ENCODE data around the gene CAMLG.
A peak's percentile ranks its signal among the peaks of the same experiment; 100 is the strongest.
"Not testable (repeated sequence)": the region's sequence is repeated elsewhere in the genome, so short reads cannot be mapped to it uniquely, and the experiment has no call there.

CAMLG gene

DNA sequence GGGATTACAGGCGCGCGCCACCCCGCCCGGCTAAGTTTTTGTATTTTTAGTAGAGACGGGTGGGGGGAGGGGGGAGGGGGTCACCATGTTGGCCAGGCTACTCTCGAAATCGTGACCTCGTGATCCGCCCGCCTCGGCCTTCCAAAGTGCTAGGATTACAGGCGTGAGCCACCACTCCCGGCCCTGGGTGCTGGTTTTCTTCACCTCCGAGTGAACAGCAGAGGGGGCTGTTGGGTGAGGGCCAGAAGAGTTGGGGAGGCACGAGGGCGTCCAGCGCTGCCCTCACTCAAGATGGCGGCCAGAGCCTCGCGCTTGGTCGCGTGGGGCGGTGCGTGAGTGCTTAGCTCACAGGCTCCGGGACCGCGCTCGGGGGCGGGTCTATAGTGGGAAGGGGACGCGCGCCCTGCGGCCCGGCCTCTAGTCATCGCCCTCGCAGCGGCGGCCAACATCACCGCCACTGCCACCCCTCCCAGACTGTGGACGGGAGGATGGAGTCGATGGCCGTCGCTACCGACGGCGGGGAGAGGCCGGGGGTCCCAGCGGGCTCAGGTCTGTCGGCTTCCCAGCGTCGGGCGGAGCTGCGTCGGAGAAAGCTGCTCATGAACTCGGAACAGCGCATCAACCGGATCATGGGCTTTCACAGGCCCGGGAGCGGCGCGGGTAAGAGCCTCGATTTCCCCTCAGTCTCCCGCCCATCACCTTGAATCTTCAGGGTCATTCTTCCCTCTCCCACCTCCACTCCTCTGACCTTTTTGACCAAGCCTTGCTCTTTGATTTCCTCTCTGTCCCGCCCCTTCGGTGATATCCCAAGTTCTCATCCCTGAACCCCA, at the start of gene CAMLG:
Gene CAMLG (plus strand): TSS at position 416 of the 830 bp plus-strand sequence. CDS start 73 bp downstream, at position 489.
- Histone ChIP-seq H3F3A (ENCODE audit: insufficient read depth) (peaks cover 14% of the 10 kb centered on the region), H3K9me2 (replicated peaks; ENCODE audit: insufficient read depth, low read length) (no peaks in the 10 kb centered on the region), H3K9ac (ENCODE audit: low read length) (peak within 1 kb of the TSS; percentile 73), H3K79me2 (ENCODE audit: insufficient read depth, low read length) (peaks cover 48% of the 10 kb centered on the region), H2AFZ (ENCODE audit: low read depth, low read length, severe bottlenecking) (peak within 1 kb of the TSS; percentile 98), H3K4me3 (ENCODE audit: insufficient read depth, low read length, poor library complexity, severe bottlenecking) (peak within 1 kb of the TSS; percentile 73), H4K20me1 (ENCODE audit: low read depth, low read length) (0 out of 2 replicates have a peak, but pooled peaks cover 7% of the 10 kb centered on the region), H3K36me3 (ENCODE audit: low read length) (0 out of 2 replicates have a peak, but pooled peaks cover 6% of the 10 kb centered on the region), H3K27me3 (ENCODE audit: low read length) (no peaks in the 10 kb centered on the region), H3K4me2 (ENCODE audit: low read depth, low read length, poor library complexity, severe bottlenecking) (peak within 1 kb of the TSS; percentile 66), H3K27ac (ENCODE audit: low read depth, low read length) (peak within 1 kb of the TSS; percentile 39), H3K9me3 (ENCODE audit: insufficient read depth, low read length) (no peaks in the 10 kb centered on the region)
- TF ChIP-seq EZH2phosphoT487 (conservative IDR thresholded peaks at IDR 0.05; ENCODE audit: low read length): no peak
- TF ChIP-seq, protein P1, sequence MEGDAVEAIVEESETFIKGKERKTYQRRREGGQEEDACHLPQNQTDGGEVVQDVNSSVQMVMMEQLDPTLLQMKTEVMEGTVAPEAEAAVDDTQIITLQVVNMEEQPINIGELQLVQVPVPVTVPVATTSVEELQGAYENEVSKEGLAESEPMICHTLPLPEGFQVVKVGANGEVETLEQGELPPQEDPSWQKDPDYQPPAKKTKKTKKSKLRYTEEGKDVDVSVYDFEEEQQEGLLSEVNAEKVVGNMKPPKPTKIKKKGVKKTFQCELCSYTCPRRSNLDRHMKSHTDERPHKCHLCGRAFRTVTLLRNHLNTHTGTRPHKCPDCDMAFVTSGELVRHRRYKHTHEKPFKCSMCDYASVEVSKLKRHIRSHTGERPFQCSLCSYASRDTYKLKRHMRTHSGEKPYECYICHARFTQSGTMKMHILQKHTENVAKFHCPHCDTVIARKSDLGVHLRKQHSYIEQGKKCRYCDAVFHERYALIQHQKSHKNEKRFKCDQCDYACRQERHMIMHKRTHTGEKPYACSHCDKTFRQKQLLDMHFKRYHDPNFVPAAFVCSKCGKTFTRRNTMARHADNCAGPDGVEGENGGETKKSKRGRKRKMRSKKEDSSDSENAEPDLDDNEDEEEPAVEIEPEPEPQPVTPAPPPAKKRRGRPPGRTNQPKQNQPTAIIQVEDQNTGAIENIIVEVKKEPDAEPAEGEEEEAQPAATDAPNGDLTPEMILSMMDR (IDR thresholded peaks at IDR 0.05; ENCODE audit: insufficient read depth, low read length, poor library complexity, severe bottlenecking): peak; percentile 86

DNA sequence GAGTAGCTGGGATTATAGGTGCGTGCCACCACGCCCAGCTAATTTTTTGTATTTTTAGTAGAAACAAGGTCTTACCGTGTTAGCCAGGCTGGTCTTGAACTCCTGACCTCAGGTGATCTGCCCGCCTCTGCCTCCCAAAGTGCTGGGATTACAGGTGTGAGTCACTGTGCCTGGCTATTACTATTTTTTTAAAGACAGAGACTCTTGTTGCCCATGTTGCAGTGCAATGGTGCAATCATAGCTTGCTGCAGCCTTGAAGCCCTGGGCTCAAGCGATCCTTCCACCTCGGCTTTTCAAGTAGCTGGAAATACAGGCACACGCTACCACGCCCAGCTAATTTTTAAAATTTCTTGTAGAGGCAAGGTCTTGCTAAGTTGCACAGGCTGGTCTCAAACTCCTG, 48.2 kb upstream of the CAMLG start:
- H3K9me3 ChIP-seq (ENCODE audit: insufficient read depth, low read length); H3K4me3 ChIP-seq (ENCODE audit: insufficient read depth, low read length, poor library complexity, severe bottlenecking); H3K79me2 ChIP-seq (ENCODE audit: insufficient read depth, low read length); H2AFZ ChIP-seq (ENCODE audit: low read depth, low read length, severe bottlenecking); H3K9me2 ChIP-seq (replicated peaks; ENCODE audit: insufficient read depth, low read length); H3K27ac ChIP-seq (ENCODE audit: low read depth, low read length); H3K9ac ChIP-seq (ENCODE audit: low read length); H3F3A ChIP-seq (ENCODE audit: insufficient read depth); H3K4me2 ChIP-seq (ENCODE audit: low read depth, low read length, poor library complexity, severe bottlenecking); H4K20me1 ChIP-seq (ENCODE audit: low read depth, low read length); H3K27me3 ChIP-seq (ENCODE audit: low read length): not testable (repeated sequence)
- peaks cover 28% of the 10 kb centered on the region; the same call in 1 of the 2 replicates for H3K36me3 ChIP-seq (ENCODE audit: low read length)

DNA sequence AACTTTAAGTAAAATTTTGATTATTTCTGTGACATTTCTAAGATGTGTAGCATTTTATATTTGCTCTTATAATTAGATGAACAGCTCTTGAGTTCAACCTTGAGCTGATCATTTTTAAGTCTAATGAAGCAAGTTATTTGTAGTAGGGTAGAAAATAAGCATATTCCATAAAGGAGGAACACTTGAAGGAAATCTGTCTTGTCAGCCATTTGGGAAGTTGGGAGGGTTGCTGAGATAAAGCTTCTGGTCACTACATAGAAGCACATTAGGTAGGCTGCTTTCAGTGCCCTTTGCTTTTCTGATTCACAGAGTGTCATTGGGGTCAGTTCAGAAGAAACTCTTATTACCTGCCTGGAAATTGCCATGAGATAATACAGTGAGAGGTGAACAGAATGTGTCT, 45.6 kb upstream of the CAMLG start:
- TF ChIP-seq, protein P1 (IDR thresholded peaks at IDR 0.05; ENCODE audit: insufficient read depth, low read length, poor library complexity, severe bottlenecking): no peak
- TF ChIP-seq EZH2phosphoT487 (conservative IDR thresholded peaks at IDR 0.05; ENCODE audit: low read length): no peak
- H4K20me1 ChIP-seq (ENCODE audit: low read depth, low read length): no peaks in the 10 kb centered on the region
- no peak overlapping the region for H3K4me2 ChIP-seq (ENCODE audit: low read depth, low read length, poor library complexity, severe bottlenecking)
- no peaks in the 10 kb centered on the region for H3K27me3 ChIP-seq (ENCODE audit: low read length)
- H3K4me3 ChIP-seq (ENCODE audit: insufficient read depth, low read length, poor library complexity, severe bottlenecking): no peak overlapping the region
- H3F3A ChIP-seq (ENCODE audit: insufficient read depth): peaks cover 3% of the 10 kb centered on the region; the same call in 1 of the 2 replicates
- peaks cover 18% of the 10 kb centered on the region; the same call in 1 of the 2 replicates for H3K36me3 ChIP-seq (ENCODE audit: low read length)
- H3K9me3 ChIP-seq (ENCODE audit: insufficient read depth, low read length): no peaks in the 10 kb centered on the region
- no peak overlapping the region for H3K27ac ChIP-seq (ENCODE audit: low read depth, low read length)
- H3K79me2 ChIP-seq (ENCODE audit: insufficient read depth, low read length): no peaks in the 10 kb centered on the region
- no peaks in the 10 kb centered on the region for H3K9me2 ChIP-seq (replicated peaks; ENCODE audit: insufficient read depth, low read length)
- H2AFZ ChIP-seq (ENCODE audit: low read depth, low read length, severe bottlenecking): no peak overlapping the region
- no peak overlapping the region for H3K9ac ChIP-seq (ENCODE audit: low read length)

DNA sequence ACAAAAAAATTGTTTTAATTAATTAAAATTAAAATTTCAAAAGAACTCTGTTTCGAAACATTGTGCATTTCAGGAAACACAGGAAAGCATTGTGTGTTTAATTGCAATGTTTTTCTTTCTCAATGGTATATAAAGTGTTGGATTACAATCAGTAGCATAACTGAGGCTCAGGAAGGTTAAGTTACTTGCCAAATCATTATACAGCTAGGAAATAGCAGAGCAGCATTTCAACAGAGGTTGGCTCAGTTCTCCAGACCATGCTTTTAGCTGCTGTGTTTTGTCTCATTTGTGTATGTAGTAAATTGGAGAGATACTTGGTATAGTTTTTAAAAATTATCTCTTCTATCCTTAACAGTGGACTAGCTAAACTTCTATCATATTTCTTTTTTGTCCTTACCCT, 30.0 kb upstream of the CAMLG start:
- H3K36me3 ChIP-seq (ENCODE audit: low read length): peaks cover 10% of the 10 kb centered on the region; the same call in 1 of the 2 replicates
- H2AFZ ChIP-seq (ENCODE audit: low read depth, low read length, severe bottlenecking): no peak overlapping the region
- no peak overlapping the region for H3K4me3 ChIP-seq (ENCODE audit: insufficient read depth, low read length, poor library complexity, severe bottlenecking)
- H3F3A ChIP-seq (ENCODE audit: insufficient read depth): no peaks in the 10 kb centered on the region
- H4K20me1 ChIP-seq (ENCODE audit: low read depth, low read length): no peaks in the 10 kb centered on the region
- no peak for TF ChIP-seq EZH2phosphoT487 (conservative IDR thresholded peaks at IDR 0.05; ENCODE audit: low read length)
- TF ChIP-seq, protein P1 (IDR thresholded peaks at IDR 0.05; ENCODE audit: insufficient read depth, low read length, poor library complexity, severe bottlenecking): no peak
- H3K79me2 ChIP-seq (ENCODE audit: insufficient read depth, low read length): no peaks in the 10 kb centered on the region
- H3K9me2 ChIP-seq (replicated peaks; ENCODE audit: insufficient read depth, low read length): no peaks in the 10 kb centered on the region
- no peak overlapping the region for H3K9ac ChIP-seq (ENCODE audit: low read length)
- no peak overlapping the region for H3K4me2 ChIP-seq (ENCODE audit: low read depth, low read length, poor library complexity, severe bottlenecking)
- no peaks in the 10 kb centered on the region for H3K27me3 ChIP-seq (ENCODE audit: low read length)
- H3K27ac ChIP-seq (ENCODE audit: low read depth, low read length): no peak overlapping the region
- no peaks in the 10 kb centered on the region for H3K9me3 ChIP-seq (ENCODE audit: insufficient read depth, low read length)

All from SU-DHL-6 (cell line).